Astrocyte (in vitro differentiated cells and primary cell): ENCODE data around the gene MAP1B. TPM values are rescaled to one million over a fixed set of nuclear protein-coding genes. Genes with fewer than 3 reads are reported as not detected.
A peak's percentile ranks its signal among the peaks of the same experiment; 100 is the strongest.

Experiments
- DNase-seq: peaks from one replicate; pipeline ENCODE4 v3.0.0-alpha.2; 2010; ENCODE audit warnings: low read depth
- FAIRE-seq: peaks from 2 replicates; lab custom pipeline; 2011; peaks lifted over from hg19 to GRCh38; lab: Jason Lieb, UNC
- H2AFZ ChIP-seq: 2 replicates; pipeline ENCODE4 v1.6.0; 2012; ENCODE audit warnings: low read depth, low read length, inconsistent platforms
- H3K27ac ChIP-seq: 2 replicates; pipeline ENCODE4 v1.5.1; 2011; ENCODE audit warnings: low read depth, low read length, inconsistent platforms
- H3K27me3 ChIP-seq: 2 replicates; pipeline ENCODE4 v1.6.0; 2011; ENCODE audit warnings: low read length, inconsistent platforms; ENCODE audit not compliant: insufficient read depth
- H3K36me3 ChIP-seq: 2 replicates; pipeline ENCODE4 v1.5.1; 2011; ENCODE audit warnings: low read length, inconsistent platforms; ENCODE audit not compliant: insufficient read depth
- H3K4me1 ChIP-seq: 2 replicates; pipeline ENCODE4 v1.5.1; 2011; ENCODE audit warnings: low read length, inconsistent platforms; ENCODE audit not compliant: insufficient read depth
- H3K4me2 ChIP-seq: 2 replicates; pipeline ENCODE4 v1.6.0; 2012; ENCODE audit warnings: low read length, inconsistent platforms
- H3K4me3 ChIP-seq: 2 replicates; pipeline ENCODE4 v1.5.1; 2011; ENCODE audit warnings: low read depth, mild to moderate bottlenecking, low read length, inconsistent platforms; ENCODE audit not compliant: insufficient read depth
- H3K79me2 ChIP-seq: 2 replicates; pipeline ENCODE4 v1.6.0; 2012; ENCODE audit warnings: mild to moderate bottlenecking, low read length, inconsistent platforms; ENCODE audit not compliant: insufficient read depth
- H3K9ac ChIP-seq: 2 replicates; pipeline ENCODE4 v1.6.0; 2012; ENCODE audit warnings: mild to moderate bottlenecking, low read length, inconsistent platforms
- H3K9me3 ChIP-seq: 2 replicates; pipeline ENCODE4 v1.5.1; 2012; ENCODE audit warnings: low read depth, mild to moderate bottlenecking, low read length, inconsistent platforms; ENCODE audit not compliant: insufficient read depth
- H4K20me1 ChIP-seq: 2 replicates; pipeline ENCODE4 v1.6.0; 2012; ENCODE audit warnings: low read length, inconsistent platforms; ENCODE audit not compliant: insufficient read depth
- H3K27ac Mint-ChIP-seq: one replicate; pipeline ENCODE4 v1.8.0; 2021; ENCODE audit warnings: mild to moderate bottlenecking, mixed read lengths; ENCODE audit not compliant: unreplicated experiment
- H3K27me3 Mint-ChIP-seq: one replicate; pipeline ENCODE4 v1.8.0; 2021; ENCODE audit warnings: low read depth, mixed read lengths; ENCODE audit not compliant: unreplicated experiment
- H3K36me3 Mint-ChIP-seq: one replicate; pipeline ENCODE4 v1.8.0; 2021; ENCODE audit warnings: low read depth, mixed read lengths; ENCODE audit not compliant: unreplicated experiment
- H3K4me1 Mint-ChIP-seq: one replicate; pipeline ENCODE4 v1.8.0; 2021; ENCODE audit warnings: low read depth, mixed read lengths; ENCODE audit not compliant: unreplicated experiment
- H3K4me3 Mint-ChIP-seq: one replicate; pipeline ENCODE4 v1.8.0; 2021; ENCODE audit warnings: mild to moderate bottlenecking, moderate library complexity, mixed read lengths; ENCODE audit not compliant: unreplicated experiment
- H3K9me3 Mint-ChIP-seq: one replicate; pipeline ENCODE4 v1.8.0; 2021; ENCODE audit warnings: mild to moderate bottlenecking, mixed read lengths; ENCODE audit not compliant: unreplicated experiment
- EZH2 ChIP-seq: IDR thresholded peaks from 2 replicates; pipeline ENCODE4 v1.6.1; 2012; ENCODE audit warnings: mild to moderate bottlenecking, low read length, inconsistent platforms; ENCODE audit not compliant: insufficient read depth
- total RNA-seq: library from RNA; stranded (reverse); gene quantifications from 2 replicates; pipeline ENCODE4 v1.2.1, GENCODE V29; 2021
- TF ChIP-seq, protein P1 (sequence below): IDR thresholded peaks from 2 replicates; pipeline ENCODE4 v1.5.1; 2011; ENCODE audit warnings: low read depth, mild to moderate bottlenecking, inconsistent platforms, low read length, moderate library complexity; ENCODE audit not compliant: insufficient read depth

MAP1B gene
- total RNA-seq, 1 donor from 2014 or later = 476 TPM

DNA sequence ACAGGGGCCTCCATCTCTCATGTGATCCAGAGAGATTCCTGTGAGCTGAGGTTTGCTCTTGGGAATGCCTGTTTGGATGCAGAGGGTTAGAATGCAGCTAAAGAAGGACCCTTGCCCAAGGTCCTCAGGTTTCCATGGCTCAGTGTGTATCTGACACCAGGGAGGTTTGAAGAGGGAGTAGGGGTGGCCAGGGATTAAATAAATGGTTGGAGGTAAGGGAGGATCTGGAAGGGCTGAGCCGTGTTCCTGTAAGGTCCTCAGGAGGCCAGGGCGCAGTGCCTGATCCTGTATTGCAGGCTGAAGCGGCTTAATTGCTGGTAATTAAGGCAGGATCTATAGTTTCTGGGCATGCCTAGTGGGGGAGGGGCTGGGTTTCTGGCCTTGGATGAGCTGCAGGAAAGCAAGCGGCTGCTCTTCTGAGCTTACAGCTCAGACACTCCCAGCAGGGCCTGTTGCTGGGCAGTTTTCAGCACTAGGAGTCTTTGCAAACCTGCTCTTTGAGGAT, 41.5 kb upstream of the MAP1B start:
- H3K36me3 Mint-ChIP-seq = no peaks in the 10 kb centered on the region
- no peaks in the 10 kb centered on the region for H3K27me3 Mint-ChIP-seq
- peak overlapping the region; percentile 71 for H3K4me3 Mint-ChIP-seq
- peaks cover 30% of the 10 kb centered on the region for H3K4me1 Mint-ChIP-seq
- Histone ChIP-seq H3K27ac (peak overlapping the region; percentile 32), H3K4me2 (peak overlapping the region; percentile 71), H2AFZ (no peak overlapping the region), H3K79me2 (no peaks in the 10 kb centered on the region), H3K4me1 (peaks cover 30% of the 10 kb centered on the region), H3K36me3 (no peaks in the 10 kb centered on the region), H3K27me3 (peaks cover 3% of the 10 kb centered on the region), H3K9me3 (no peaks in the 10 kb centered on the region), H4K20me1 (no peaks in the 10 kb centered on the region), H3K9ac (no peak overlapping the region), H3K4me3 (no peak overlapping the region)
- FAIRE-seq (no peak), DNase-seq (peak; percentile 33)
- TF ChIP-seq, protein P1, sequence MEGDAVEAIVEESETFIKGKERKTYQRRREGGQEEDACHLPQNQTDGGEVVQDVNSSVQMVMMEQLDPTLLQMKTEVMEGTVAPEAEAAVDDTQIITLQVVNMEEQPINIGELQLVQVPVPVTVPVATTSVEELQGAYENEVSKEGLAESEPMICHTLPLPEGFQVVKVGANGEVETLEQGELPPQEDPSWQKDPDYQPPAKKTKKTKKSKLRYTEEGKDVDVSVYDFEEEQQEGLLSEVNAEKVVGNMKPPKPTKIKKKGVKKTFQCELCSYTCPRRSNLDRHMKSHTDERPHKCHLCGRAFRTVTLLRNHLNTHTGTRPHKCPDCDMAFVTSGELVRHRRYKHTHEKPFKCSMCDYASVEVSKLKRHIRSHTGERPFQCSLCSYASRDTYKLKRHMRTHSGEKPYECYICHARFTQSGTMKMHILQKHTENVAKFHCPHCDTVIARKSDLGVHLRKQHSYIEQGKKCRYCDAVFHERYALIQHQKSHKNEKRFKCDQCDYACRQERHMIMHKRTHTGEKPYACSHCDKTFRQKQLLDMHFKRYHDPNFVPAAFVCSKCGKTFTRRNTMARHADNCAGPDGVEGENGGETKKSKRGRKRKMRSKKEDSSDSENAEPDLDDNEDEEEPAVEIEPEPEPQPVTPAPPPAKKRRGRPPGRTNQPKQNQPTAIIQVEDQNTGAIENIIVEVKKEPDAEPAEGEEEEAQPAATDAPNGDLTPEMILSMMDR = no peak
- TF ChIP-seq EZH2 = no peak
- H3K27ac Mint-ChIP-seq = peak overlapping the region; percentile 100
- H3K9me3 Mint-ChIP-seq = no peaks in the 10 kb centered on the region

DNA sequence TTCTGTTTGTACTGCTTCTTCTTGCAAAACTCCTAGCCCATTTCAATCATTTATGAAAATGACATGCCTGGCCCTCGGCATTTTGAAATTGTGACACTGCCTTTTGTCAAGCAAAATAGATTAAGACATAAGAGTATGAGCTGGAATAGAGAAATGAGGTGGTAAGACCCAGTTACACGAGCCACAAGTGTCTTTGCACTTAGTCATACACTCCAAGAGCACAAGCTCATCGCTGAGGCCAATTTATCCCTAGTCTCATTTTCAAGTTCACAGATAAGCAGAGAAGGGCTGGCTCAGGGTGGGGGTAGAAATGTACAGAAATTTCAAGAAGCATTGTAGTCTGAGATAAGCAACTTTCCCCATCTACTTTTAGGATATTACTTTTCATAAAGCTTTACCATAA, 40.6 kb upstream of the MAP1B start:
- Histone ChIP-seq H3K79me2 (no peaks in the 10 kb centered on the region), H3K27ac (peak overlapping the region; percentile 71), H3K4me1 (peaks cover 30% of the 10 kb centered on the region), H3K4me3 (peak overlapping the region; percentile 18), H3K27me3 (peaks cover 3% of the 10 kb centered on the region), H4K20me1 (no peaks in the 10 kb centered on the region), H3K36me3 (no peaks in the 10 kb centered on the region), H3K9ac (peak overlapping the region; percentile 30), H3K9me3 (no peaks in the 10 kb centered on the region), H3K4me2 (peak overlapping the region; percentile 71), H2AFZ (no peak overlapping the region)
- peak; percentile 99 for FAIRE-seq
- TF ChIP-seq EZH2 = no peak
- TF ChIP-seq, protein P1 = no peak
- H3K27me3 Mint-ChIP-seq = no peaks in the 10 kb centered on the region
- H3K36me3 Mint-ChIP-seq = no peaks in the 10 kb centered on the region
- H3K27ac Mint-ChIP-seq = peak overlapping the region; percentile 100
- no peaks in the 10 kb centered on the region for H3K9me3 Mint-ChIP-seq
- peak overlapping the region; percentile 58 for H3K4me3 Mint-ChIP-seq
- peaks cover 30% of the 10 kb centered on the region for H3K4me1 Mint-ChIP-seq
- DNase-seq = peak; percentile 96
